Vagina (tissue), 2 donors: ENCODE results near the gene KLK2. TPM values are rescaled to one million over a fixed set of nuclear protein-coding genes. Genes with fewer than 3 reads are reported as not detected.

ENCODE experiments used
- DNase-seq, 2 donors: peaks; one replicate each; pipeline ENCODE4 v3.0.0-alpha.2; 2017; ENCODE audit errors: extremely low spot score in 2 of 2
- H3K27ac ChIP-seq: fragments of 200-600 bp; sonication (generic); one replicate; pipeline ENCODE4 v1.5.1; 2019
- H3K27me3 ChIP-seq: fragments of 200-600 bp; sonication (generic); one replicate; pipeline ENCODE4 v1.5.1; 2019
- H3K36me3 ChIP-seq, 2 donors: fragments of 200-600 bp; sonication (generic); one replicate each; pipeline ENCODE4 v1.5.1; 2017 to 2019
- H3K4me1 ChIP-seq: fragments of 200-600 bp; sonication (generic); one replicate; pipeline ENCODE4 v1.5.1; 2019
- H3K4me3 ChIP-seq, 2 donors: fragments of 200-600 bp; sonication (generic); 1 replicate in 1 of 2; 2 replicates in 1 of 2; pipeline ENCODE4 v1.5.1; 2016 to 2019
- H3K9me3 ChIP-seq: fragments of 200-600 bp; sonication (generic); one replicate; pipeline ENCODE4 v1.5.1; 2019
- POLR2A ChIP-seq, 2 donors: fragments of 450-650 bp; IDR thresholded peaks; one replicate each; pipeline ENCODE4 v1.6.1; 2017; ENCODE audit warnings: antibody characterized with exemption in 2 of 2, mild to moderate bottlenecking in 2 of 2, moderate library complexity in 2 of 2
- POLR2AphosphoS5 ChIP-seq, 2 donors: sonication (generic); formaldehyde crosslinking; IDR thresholded peaks; one replicate each; pipeline ENCODE4 v1.9.0; 2017; ENCODE audit warnings: antibody characterized with exemption in 2 of 2, mild to moderate bottlenecking in 2 of 2, low read depth in 1 of 2; ENCODE audit not compliant: insufficient read depth in 1 of 2
- intact Hi-C: fragments of 100-400 bp; cut with DNase I; formaldehyde crosslinking; loops from one replicate; pipeline ENCODE4 v1.15.1; 2023
- total RNA-seq: library from RNA; depleted of rRNA; stranded (reverse); fragments of >200 nt; gene quantifications from one replicate; pipeline ENCODE4 v1.2.3, GENCODE V29; 2016
- TF ChIP-seq, protein P1 (sequence below), 3 experiments: fragments of 450-650 bp in 2 of 3; fragments of 200-600 bp in 1 of 3; sonication (generic) in 1 of 3; IDR thresholded peaks; one replicate each; pipeline ENCODE4 v1.5.1; 2017 to 2019; ENCODE audit warnings: antibody characterized with exemption in 3 of 3, mild to moderate bottlenecking in 2 of 3, moderate library complexity in 2 of 3

The KLK2 gene
- total RNA-seq = not detected

DNA sequence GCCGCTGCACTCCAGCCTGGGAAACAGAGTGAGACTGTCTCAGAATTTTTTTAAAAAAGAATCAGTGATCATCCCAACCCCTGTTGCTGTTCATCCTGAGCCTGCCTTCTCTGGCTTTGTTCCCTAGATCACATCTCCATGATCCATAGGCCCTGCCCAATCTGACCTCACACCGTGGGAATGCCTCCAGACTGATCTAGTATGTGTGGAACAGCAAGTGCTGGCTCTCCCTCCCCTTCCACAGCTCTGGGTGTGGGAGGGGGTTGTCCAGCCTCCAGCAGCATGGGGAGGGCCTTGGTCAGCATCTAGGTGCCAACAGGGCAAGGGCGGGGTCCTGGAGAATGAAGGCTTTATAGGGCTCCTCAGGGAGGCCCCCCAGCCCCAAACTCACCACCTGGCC, at the start of gene KLK2:
TSS of gene KLK2 (plus strand) at position 384 of the 400 bp plus-strand sequence. CDS start 35 bp downstream, outside the sequence.
- no peaks in the 10 kb centered on the region for H3K4me1 ChIP-seq
- no peaks in the 10 kb centered on the region for H3K36me3 ChIP-seq
- intact Hi-C loops = no loop called here
- no peaks in the 10 kb centered on the region for H3K27me3 ChIP-seq
- H3K4me3 ChIP-seq = no peak within 1 kb of the TSS
- no peak for TF ChIP-seq POLR2AphosphoS5 (IDR thresholded peaks at IDR 0.05; ENCODE audit: insufficient read depth in 1 of 2, low read depth in 1 of 2)
- TF ChIP-seq, protein P1, sequence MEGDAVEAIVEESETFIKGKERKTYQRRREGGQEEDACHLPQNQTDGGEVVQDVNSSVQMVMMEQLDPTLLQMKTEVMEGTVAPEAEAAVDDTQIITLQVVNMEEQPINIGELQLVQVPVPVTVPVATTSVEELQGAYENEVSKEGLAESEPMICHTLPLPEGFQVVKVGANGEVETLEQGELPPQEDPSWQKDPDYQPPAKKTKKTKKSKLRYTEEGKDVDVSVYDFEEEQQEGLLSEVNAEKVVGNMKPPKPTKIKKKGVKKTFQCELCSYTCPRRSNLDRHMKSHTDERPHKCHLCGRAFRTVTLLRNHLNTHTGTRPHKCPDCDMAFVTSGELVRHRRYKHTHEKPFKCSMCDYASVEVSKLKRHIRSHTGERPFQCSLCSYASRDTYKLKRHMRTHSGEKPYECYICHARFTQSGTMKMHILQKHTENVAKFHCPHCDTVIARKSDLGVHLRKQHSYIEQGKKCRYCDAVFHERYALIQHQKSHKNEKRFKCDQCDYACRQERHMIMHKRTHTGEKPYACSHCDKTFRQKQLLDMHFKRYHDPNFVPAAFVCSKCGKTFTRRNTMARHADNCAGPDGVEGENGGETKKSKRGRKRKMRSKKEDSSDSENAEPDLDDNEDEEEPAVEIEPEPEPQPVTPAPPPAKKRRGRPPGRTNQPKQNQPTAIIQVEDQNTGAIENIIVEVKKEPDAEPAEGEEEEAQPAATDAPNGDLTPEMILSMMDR (IDR thresholded peaks at IDR 0.05) = no peak
- TF ChIP-seq POLR2A (IDR thresholded peaks at IDR 0.05) = no peak
- H3K9me3 ChIP-seq = no peaks in the 10 kb centered on the region
- DNase-seq = no peak
- H3K27ac ChIP-seq = no peak within 1 kb of the TSS

DNA sequence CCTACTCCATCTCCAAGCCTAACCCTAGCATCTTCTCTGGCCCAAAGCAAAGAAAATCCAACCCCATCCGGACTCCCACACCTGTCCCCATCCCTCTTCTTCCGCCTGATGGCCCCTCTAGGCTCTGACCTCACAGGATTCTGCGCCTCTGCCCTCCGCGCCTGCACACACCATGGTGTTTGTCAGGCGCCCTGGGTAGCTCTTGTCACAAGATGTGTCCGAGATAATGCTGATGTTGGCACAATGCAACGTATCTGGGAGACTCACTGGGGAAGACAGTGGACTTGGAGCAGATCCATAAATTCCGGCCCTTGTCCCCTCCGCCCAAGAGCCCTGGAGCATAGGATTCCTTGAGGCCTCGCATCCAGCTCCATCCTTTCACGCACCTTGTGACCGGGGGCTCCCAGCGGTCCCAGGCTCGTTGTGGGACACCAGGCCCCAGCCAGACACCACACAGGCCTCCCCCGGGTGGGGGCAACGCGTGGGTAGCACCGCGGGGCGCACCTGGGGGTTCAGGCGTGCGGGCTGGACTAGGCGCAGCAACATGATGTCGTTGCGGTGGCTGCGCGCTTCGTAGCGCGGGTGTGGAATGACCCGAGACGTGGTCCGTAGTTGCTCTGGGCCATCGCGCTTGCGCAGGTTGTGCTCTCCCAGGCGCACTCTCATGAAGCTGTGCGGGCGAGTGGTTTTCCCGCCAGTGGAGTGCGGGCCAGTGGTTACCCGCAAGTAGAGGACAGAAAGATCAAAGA, 46.6 kb upstream of the KLK2 start:
- H3K27ac ChIP-seq = no peak overlapping the region
- intact Hi-C loops = no loop called here
- no peak for TF ChIP-seq POLR2A (IDR thresholded peaks at IDR 0.05)
- TF ChIP-seq, protein P1 (IDR thresholded peaks at IDR 0.05) = no peak
- no peak for TF ChIP-seq POLR2AphosphoS5 (IDR thresholded peaks at IDR 0.05; ENCODE audit: insufficient read depth in 1 of 2, low read depth in 1 of 2)
- H3K27me3 ChIP-seq = no peaks in the 10 kb centered on the region
- no peak for DNase-seq
- no peaks in the 10 kb centered on the region for H3K36me3 ChIP-seq
- H3K9me3 ChIP-seq = no peaks in the 10 kb centered on the region
- no peaks in the 10 kb centered on the region for H3K4me1 ChIP-seq
- H3K4me3 ChIP-seq = no peak overlapping the region

DNA sequence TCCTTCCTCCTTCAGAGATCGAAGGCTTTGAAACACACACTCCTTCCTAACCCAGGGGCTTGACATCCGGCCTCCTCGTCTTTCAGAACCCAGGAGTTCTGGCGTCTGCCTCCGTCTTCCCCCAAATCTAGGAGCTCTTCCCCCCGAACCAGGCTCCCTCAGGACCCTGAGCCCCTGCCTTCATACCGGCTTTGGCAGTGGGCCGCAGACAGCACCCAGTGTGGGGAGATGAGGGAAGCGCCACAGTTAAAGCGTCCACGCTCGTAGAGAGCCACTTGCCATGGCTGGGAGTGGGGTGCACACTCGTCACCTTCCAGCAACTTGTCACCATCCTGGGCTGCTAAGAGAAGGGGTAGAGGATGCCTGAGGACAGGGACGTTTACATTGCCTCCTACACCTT, 45.8 kb upstream of the KLK2 start:
- Histone ChIP-seq H3K9me3 (no peaks in the 10 kb centered on the region), H3K4me1 (no peaks in the 10 kb centered on the region), H3K27ac (no peak overlapping the region), H3K4me3 (no peak overlapping the region), H3K36me3 (no peaks in the 10 kb centered on the region), H3K27me3 (no peaks in the 10 kb centered on the region)
- no peak for TF ChIP-seq POLR2A (IDR thresholded peaks at IDR 0.05)
- TF ChIP-seq, protein P1 (IDR thresholded peaks at IDR 0.05) = no peak
- TF ChIP-seq POLR2AphosphoS5 (IDR thresholded peaks at IDR 0.05; ENCODE audit: insufficient read depth in 1 of 2, low read depth in 1 of 2) = no peak
- intact Hi-C loops = no loop called here
- DNase-seq = no peak

DNA sequence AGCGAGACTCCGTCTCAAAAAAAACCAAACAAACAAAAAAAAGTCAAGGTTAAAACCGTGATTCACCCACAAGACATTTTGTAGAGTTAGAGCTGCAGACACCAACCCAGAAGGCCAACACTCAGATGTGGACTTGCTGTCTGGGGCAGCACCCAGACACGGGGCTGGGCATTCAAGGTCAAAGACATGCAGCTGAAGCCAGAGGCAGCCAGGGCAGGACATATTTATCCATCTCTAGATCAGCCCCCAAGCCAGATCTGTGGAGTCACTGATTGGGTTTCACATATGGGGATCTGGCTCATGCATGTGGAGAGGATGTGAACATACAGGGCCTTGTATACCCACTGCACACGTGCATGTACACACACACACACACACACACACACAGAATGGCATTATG, 43.4 kb upstream of the KLK2 start:
- Histone ChIP-seq H3K36me3 (no peaks in the 10 kb centered on the region), H3K27me3 (no peaks in the 10 kb centered on the region), H3K9me3 (no peaks in the 10 kb centered on the region), H3K4me1 (no peaks in the 10 kb centered on the region), H3K4me3 (no peak overlapping the region), H3K27ac (no peak overlapping the region)
- TF ChIP-seq POLR2A (IDR thresholded peaks at IDR 0.05) (no peak), POLR2AphosphoS5 (IDR thresholded peaks at IDR 0.05; ENCODE audit: insufficient read depth in 1 of 2, low read depth in 1 of 2) (no peak)
- TF ChIP-seq, protein P1 (IDR thresholded peaks at IDR 0.05) = no peak
- no peak for DNase-seq
- intact Hi-C loops = no loop called here

DNA sequence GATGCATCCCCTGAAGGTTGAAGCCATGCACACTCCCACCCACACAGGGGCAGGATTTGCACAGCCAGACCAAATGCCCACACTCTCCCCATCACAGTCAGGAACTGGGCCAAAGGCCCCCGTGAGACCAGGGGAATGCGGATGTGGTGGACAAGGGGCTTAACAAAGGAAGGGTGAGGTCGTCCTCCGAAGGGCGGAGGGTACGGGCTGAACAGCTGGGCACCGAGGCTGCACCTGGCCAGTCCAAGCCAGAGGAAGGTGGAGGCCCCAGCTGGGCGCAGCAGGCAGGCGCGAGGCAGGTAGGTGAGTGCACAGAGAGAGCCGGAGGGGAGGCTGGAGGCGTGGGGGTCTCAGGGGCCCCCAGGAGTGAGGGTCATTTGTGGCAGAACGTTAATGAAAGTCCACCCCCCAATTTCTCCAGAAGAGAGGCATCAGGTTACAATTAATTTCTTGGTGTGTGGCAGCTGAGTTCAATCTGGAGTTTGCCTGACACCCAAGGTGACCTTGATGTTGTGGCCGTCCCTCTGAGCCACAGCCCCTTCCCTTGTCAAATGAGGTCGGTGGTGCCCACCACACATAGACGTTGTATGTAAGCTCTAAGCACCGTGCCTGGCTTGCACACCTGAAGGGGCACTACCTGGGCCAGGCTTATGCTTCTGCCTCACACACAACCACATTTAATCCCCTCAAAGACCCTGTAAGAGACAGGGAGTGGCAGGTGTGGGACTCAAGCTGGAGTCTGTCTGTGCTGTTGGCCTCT, 42.8 kb upstream of the KLK2 start:
- intact Hi-C loops = no loop called here
- no peak for DNase-seq
- no peaks in the 10 kb centered on the region for H3K9me3 ChIP-seq
- TF ChIP-seq, protein P1 (IDR thresholded peaks at IDR 0.05) = no peak
- TF ChIP-seq POLR2A (IDR thresholded peaks at IDR 0.05) (no peak), POLR2AphosphoS5 (IDR thresholded peaks at IDR 0.05; ENCODE audit: insufficient read depth in 1 of 2, low read depth in 1 of 2) (no peak)
- peaks cover 5% of the 10 kb centered on the region for H3K4me1 ChIP-seq
- no peak overlapping the region for H3K4me3 ChIP-seq
- H3K27me3 ChIP-seq = no peaks in the 10 kb centered on the region
- H3K27ac ChIP-seq = no peak overlapping the region
- no peaks in the 10 kb centered on the region for H3K36me3 ChIP-seq
